ENCODE data around the gene KTN1.

KTN1 gene

DNA sequence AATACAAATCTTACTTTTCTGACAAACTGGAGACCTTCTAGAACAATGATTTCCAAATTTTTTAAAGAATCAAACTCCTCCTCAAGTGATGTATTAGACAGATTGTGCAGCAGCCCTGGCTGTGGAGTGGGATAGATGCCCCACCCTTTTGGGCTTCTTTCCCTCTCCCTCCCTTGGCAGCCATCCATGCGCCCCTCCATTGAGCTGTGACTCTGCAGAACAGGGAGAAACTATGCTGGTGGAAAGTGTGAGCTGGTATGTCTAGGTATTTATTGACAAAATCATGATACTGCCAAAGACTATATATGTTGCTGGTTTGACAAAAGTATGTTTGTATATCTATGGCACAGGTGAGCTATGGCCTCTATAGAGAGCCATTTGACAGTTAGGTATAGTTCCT, 138.5 kb downstream of the KTN1 start:
- ATAC-seq, result no peak
- TF ChIP-seq ZC3H10 (CRISPR knock-in tag; IDR thresholded peaks at IDR 0.05), result no peak

DNA sequence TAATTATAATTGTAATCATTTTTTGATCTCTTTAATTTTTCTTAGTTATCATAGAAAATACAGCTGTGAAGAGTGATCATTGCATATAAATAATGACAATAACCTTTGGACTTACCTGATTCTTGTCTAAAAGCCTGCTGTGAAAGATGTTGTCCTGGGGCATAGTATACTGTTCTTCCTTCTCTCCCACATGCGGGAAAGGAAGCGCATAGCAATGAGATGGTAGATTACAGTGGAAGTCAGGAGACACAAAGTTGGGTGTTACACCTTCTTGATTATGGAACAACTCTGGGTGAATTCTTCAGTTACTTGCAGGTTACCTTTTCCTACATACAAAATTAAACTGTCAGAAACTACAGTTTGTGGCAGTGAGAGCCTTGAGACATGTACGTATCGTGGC, 140.8 kb downstream of the KTN1 start:
- no peak for ATAC-seq
- TF ChIP-seq GLIS3 (CRISPR knock-in tag; IDR thresholded peaks at IDR 0.05), result no peak
- TF ChIP-seq ESRRG (CRISPR knock-in tag; IDR thresholded peaks at IDR 0.05), result no peak
- TF ChIP-seq TOX (CRISPR knock-in tag; IDR thresholded peaks at IDR 0.05; ENCODE audit: borderline replicate concordance), result no peak
- no peak for TF ChIP-seq ZC3H10 (CRISPR knock-in tag; IDR thresholded peaks at IDR 0.05)
- no peak for TF ChIP-seq ZFP3 (CRISPR knock-in tag; IDR thresholded peaks at IDR 0.05)
- TF ChIP-seq OSR1 (CRISPR knock-in tag; IDR thresholded peaks at IDR 0.05), result no peak
- no peak for TF ChIP-seq PPARA (CRISPR knock-in tag; IDR thresholded peaks at IDR 0.05; ENCODE audit: borderline replicate concordance)
- no peak for TF ChIP-seq RARB (CRISPR knock-in tag; IDR thresholded peaks at IDR 0.05)

DNA sequence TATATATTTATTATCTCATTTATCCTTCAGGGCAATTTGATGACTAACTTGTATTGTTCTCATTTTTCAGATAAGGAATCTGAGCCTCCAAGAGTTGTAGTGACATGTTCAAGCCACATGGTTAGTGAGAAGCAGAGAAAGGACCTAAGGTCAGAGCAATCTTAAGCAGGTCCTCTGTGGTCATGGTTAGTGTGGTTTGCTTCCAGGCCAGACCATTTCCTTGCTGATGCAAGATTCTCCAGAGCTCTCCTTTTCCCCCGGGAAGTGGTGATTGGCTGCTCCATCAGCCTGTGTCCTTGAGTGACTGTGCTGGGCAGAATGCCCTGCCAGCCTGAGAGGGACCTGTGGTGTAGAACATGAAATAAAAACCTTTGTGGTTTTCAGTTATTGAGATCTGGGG, 141.3 kb downstream of the KTN1 start:
- TF ChIP-seq, protein P1, sequence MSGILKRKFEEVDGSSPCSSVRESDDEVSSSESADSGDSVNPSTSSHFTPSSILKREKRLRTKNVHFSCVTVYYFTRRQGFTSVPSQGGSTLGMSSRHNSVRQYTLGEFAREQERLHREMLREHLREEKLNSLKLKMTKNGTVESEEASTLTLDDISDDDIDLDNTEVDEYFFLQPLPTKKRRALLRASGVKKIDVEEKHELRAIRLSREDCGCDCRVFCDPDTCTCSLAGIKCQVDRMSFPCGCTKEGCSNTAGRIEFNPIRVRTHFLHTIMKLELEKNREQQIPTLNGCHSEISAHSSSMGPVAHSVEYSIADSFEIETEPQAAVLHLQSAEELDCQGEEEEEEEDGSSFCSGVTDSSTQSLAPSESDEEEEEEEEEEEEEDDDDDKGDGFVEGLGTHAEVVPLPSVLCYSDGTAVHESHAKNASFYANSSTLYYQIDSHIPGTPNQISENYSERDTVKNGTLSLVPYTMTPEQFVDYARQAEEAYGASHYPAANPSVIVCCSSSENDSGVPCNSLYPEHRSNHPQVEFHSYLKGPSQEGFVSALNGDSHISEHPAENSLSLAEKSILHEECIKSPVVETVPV (CRISPR knock-in tag; IDR thresholded peaks at IDR 0.05), result no peak
- TF ChIP-seq ZNF8 (CRISPR knock-in tag; IDR thresholded peaks at IDR 0.05), result no peak
- TF ChIP-seq PPARA (CRISPR knock-in tag; IDR thresholded peaks at IDR 0.05; ENCODE audit: borderline replicate concordance), result no peak
- TF ChIP-seq OSR1 (CRISPR knock-in tag; IDR thresholded peaks at IDR 0.05), result no peak
- TF ChIP-seq ISL1 (CRISPR knock-in tag; IDR thresholded peaks at IDR 0.05), result no peak
- TF ChIP-seq ZFP3 (CRISPR knock-in tag; IDR thresholded peaks at IDR 0.05), result no peak
- TF ChIP-seq, protein P2, sequence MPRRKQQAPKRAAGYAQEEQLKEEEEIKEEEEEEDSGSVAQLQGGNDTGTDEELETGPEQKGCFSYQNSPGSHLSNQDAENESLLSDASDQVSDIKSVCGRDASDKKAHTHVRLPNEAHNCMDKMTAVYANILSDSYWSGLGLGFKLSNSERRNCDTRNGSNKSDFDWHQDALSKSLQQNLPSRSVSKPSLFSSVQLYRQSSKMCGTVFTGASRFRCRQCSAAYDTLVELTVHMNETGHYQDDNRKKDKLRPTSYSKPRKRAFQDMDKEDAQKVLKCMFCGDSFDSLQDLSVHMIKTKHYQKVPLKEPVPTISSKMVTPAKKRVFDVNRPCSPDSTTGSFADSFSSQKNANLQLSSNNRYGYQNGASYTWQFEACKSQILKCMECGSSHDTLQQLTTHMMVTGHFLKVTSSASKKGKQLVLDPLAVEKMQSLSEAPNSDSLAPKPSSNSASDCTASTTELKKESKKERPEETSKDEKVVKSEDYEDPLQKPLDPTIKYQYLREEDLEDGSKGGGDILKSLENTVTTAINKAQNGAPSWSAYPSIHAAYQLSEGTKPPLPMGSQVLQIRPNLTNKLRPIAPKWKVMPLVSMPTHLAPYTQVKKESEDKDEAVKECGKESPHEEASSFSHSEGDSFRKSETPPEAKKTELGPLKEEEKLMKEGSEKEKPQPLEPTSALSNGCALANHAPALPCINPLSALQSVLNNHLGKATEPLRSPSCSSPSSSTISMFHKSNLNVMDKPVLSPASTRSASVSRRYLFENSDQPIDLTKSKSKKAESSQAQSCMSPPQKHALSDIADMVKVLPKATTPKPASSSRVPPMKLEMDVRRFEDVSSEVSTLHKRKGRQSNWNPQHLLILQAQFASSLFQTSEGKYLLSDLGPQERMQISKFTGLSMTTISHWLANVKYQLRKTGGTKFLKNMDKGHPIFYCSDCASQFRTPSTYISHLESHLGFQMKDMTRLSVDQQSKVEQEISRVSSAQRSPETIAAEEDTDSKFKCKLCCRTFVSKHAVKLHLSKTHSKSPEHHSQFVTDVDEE (CRISPR knock-in tag; IDR thresholded peaks at IDR 0.05), result no peak
- TF ChIP-seq ZNF70 (CRISPR knock-in tag; IDR thresholded peaks at IDR 0.05), result no peak
- TF ChIP-seq, protein P3, sequence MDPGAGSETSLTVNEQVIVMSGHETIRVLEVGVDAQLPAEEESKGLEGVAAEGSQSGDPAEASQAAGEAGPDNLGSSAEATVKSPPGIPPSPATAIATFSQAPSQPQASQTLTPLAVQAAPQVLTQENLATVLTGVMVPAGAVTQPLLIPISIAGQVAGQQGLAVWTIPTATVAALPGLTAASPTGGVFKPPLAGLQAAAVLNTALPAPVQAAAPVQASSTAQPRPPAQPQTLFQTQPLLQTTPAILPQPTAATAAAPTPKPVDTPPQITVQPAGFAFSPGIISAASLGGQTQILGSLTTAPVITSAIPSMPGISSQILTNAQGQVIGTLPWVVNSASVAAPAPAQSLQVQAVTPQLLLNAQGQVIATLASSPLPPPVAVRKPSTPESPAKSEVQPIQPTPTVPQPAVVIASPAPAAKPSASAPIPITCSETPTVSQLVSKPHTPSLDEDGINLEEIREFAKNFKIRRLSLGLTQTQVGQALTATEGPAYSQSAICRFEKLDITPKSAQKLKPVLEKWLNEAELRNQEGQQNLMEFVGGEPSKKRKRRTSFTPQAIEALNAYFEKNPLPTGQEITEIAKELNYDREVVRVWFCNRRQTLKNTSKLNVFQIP (CRISPR knock-in tag; IDR thresholded peaks at IDR 0.05; ENCODE audit: borderline replicate concordance, low read depth), result no peak
- TF ChIP-seq GLIS3 (CRISPR knock-in tag; IDR thresholded peaks at IDR 0.05), result no peak
- TF ChIP-seq ZC3H10 (CRISPR knock-in tag; IDR thresholded peaks at IDR 0.05), result no peak
- no peak for TF ChIP-seq BACH2 (CRISPR knock-in tag; IDR thresholded peaks at IDR 0.05; ENCODE audit: borderline replicate concordance)
- no peak for TF ChIP-seq CSDC2 (CRISPR knock-in tag; IDR thresholded peaks at IDR 0.05)
- TF ChIP-seq SNAI2 (CRISPR knock-in tag; IDR thresholded peaks at IDR 0.05), result no peak
- TF ChIP-seq RARB (CRISPR knock-in tag; IDR thresholded peaks at IDR 0.05), result no peak
- TF ChIP-seq ZNF565 (CRISPR knock-in tag; conservative IDR thresholded peaks at IDR 0.05; ENCODE audit: low read depth), result no peak
- TF ChIP-seq TCF4 (CRISPR knock-in tag; IDR thresholded peaks at IDR 0.05; ENCODE audit: borderline replicate concordance), result no peak
- no peak for TF ChIP-seq ESRRG (CRISPR knock-in tag; IDR thresholded peaks at IDR 0.05)
- no peak for TF ChIP-seq TOX (CRISPR knock-in tag; IDR thresholded peaks at IDR 0.05; ENCODE audit: borderline replicate concordance)
- no peak; the same call in 2 of the 3 replicates for ATAC-seq

DNA sequence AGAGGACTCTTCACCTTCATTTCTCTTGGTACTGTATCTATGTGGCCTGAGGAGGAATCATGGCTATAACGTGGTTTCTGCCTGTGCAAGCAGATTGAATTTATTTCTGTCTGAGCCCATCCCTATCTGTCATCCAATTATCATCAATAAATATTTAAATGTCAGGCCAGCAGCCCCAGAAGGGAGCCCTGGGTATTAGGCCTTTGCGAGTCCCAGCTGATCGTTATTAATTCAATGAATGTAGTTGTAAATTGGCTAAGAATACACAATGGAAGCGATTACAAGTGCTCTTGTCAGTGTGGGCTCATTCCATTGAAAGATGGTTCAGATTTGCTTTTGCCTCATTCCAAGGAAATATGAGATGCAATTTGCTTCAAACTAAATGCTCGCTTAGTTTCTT, 142.0 kb downstream of the KTN1 start:
- TF ChIP-seq TCF4 (CRISPR knock-in tag; IDR thresholded peaks at IDR 0.05; ENCODE audit: borderline replicate concordance) (no peak), ZFP3 (CRISPR knock-in tag; IDR thresholded peaks at IDR 0.05) (no peak), SNAI2 (CRISPR knock-in tag; IDR thresholded peaks at IDR 0.05) (no peak), ZNF565 (CRISPR knock-in tag; conservative IDR thresholded peaks at IDR 0.05; ENCODE audit: low read depth) (no peak), ZFP30 (CRISPR knock-in tag; IDR thresholded peaks at IDR 0.05) (no peak), GLIS3 (CRISPR knock-in tag; IDR thresholded peaks at IDR 0.05) (no peak)

DNA sequence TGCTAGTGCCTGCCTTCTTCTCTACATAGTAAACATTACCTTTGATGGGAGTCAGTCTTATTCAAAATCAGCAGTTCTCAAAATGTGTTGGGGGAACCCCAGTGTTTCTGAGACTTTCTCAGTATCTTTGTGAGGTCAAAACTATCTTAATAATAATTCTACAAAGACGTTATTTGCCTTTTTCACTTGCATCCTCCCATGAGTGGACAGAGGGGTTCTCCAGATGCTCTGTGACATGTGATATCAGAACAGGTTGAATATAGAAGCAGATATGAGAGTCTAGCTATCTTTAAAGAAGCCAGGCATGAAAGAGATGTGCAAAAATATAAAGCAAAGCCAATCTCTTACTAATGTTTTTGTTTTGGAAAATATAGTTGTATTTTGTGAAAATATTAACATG, 144.7 kb downstream of the KTN1 start:
- TF ChIP-seq ZC3H10 (CRISPR knock-in tag; IDR thresholded peaks at IDR 0.05), result no peak
- no peak for TF ChIP-seq ZNF8 (CRISPR knock-in tag; IDR thresholded peaks at IDR 0.05)
- TF ChIP-seq BACH2 (CRISPR knock-in tag; IDR thresholded peaks at IDR 0.05; ENCODE audit: borderline replicate concordance), result no peak
- TF ChIP-seq ISL1 (CRISPR knock-in tag; IDR thresholded peaks at IDR 0.05), result no peak
- TF ChIP-seq TOX (CRISPR knock-in tag; IDR thresholded peaks at IDR 0.05; ENCODE audit: borderline replicate concordance), result no peak
- no peak for ATAC-seq

More for the DNA sequence above, 142.0 kb downstream of the KTN1 start:
- ATAC-seq, result no peak
